SK-N-SH (cell line): ENCODE data around the gene RHOT2.

ENCODE experiments used
- CTCF ChIP-seq: fragments of 200-600 bp; sonication (generic); IDR thresholded peaks from 2 replicates; pipeline ENCODE4 v1.6.1; 2017; ENCODE audit warnings: antibody characterized with exemption, mild to moderate bottlenecking, moderate library complexity
- MAX ChIP-seq: IDR thresholded peaks from 2 replicates; pipeline ENCODE4 v1.4.0; 2012; ENCODE audit warnings: low read depth

- TF ChIP-seq MAX (no peak), CTCF (no peak)
Measured at GRCh38 chr16:700684-701584, 33.0 kb downstream of the RHOT2 start.
